Subcutaneous abdominal adipose tissue (tissue), 5 donors: ENCODE data around the gene PXMP4.
"Not testable (repeated sequence)": the region's sequence is repeated elsewhere in the genome, so short reads cannot be mapped to it uniquely, and the experiment has no call there.

Source experiments
- H3K27ac ChIP-seq: one replicate; pipeline ENCODE4 v1.7.0; 2013; ENCODE audit warnings: low read depth, mild to moderate bottlenecking, inconsistent platforms, low read length, moderate library complexity
- H3K27me3 ChIP-seq, 5 donors: one replicate each; pipeline ENCODE4 v1.7.0; 2013; ENCODE audit warnings: low read length in 5 of 5, inconsistent platforms in 1 of 5; ENCODE audit not compliant: control insufficient read depth in 5 of 5, insufficient read depth in 4 of 5
- H3K36me3 ChIP-seq, 5 donors: one replicate each; pipeline ENCODE4 v1.7.0; 2013; ENCODE audit warnings: low read length in 5 of 5; ENCODE audit not compliant: control insufficient read depth in 5 of 5, insufficient read depth in 5 of 5
- H3K4me1 ChIP-seq, 5 donors: one replicate each; pipeline ENCODE4 v1.7.0; 2013; ENCODE audit warnings: low read length in 5 of 5, mild to moderate bottlenecking in 3 of 5, moderate library complexity in 1 of 5; ENCODE audit not compliant: control insufficient read depth in 5 of 5, insufficient read depth in 5 of 5
- H3K4me3 ChIP-seq, 5 donors: one replicate each; pipeline ENCODE4 v1.7.0; 2013; ENCODE audit warnings: low read length in 5 of 5, low read depth in 1 of 5
- H3K9ac ChIP-seq, 5 donors: one replicate each; pipeline ENCODE4 v1.7.0; 2013; ENCODE audit warnings: low read length in 5 of 5, mild to moderate bottlenecking in 4 of 5, moderate library complexity in 3 of 5
- H3K9me3 ChIP-seq, 5 donors: one replicate each; pipeline ENCODE4 v1.7.0; 2013; ENCODE audit warnings: low read length in 5 of 5; ENCODE audit not compliant: control insufficient read depth in 5 of 5
- donor health status: healthy.
- donor health status: healthy.
- donor health status: healthy.
- donor health status: healthy.
- donor health status: healthy.

PXMP4 gene, protein sequence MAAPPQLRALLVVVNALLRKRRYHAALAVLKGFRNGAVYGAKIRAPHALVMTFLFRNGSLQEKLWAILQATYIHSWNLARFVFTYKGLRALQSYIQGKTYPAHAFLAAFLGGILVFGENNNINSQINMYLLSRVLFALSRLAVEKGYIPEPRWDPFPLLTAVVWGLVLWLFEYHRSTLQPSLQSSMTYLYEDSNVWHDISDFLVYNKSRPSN

DNA sequence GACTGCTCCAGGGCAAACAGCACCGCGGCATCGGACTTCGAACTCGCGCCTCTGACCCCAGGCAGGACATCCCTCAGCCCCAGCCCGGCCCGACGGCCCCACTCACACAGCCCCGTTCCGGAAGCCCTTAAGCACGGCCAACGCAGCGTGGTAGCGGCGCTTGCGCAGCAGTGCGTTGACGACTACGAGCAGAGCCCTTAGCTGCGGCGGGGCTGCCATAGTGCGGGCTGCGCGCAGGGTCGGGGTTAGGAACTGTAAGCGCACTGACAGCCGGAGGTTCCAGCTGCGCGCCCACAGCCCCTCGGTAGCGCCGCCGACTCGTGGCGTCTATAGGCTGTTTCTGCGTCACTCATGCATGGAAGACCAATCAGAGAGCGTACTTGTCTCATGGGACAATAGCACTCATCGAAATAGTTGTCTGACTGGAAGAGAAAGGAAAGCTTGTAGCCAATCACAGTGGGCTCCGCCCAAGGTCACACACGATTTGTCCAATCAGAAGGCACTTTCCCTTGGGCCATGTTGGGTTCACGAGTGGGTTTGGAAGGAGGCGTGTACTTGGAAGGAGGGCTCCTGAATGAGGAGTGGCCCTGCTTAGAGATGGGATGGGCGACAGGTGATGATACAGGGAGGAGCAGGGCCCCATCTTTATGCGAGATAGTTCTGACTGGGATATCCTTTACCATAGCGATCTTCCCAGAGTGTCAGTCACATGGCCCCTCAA, at the start of gene PXMP4:
Gene PXMP4, minus strand, starts transcription at position 322 of the 721 bp plus-strand sequence. Its CDS starts 103 bp downstream, at position 219.
- H3K27ac ChIP-seq = peak within 1 kb of the TSS; percentile 54
- no peaks in the 10 kb centered on the region for H3K9me3 ChIP-seq
- H3K27me3 ChIP-seq = no peaks in the 10 kb centered on the region
- H3K4me3 ChIP-seq = peak within 1 kb of the TSS; percentile 87 to 94 (median 90)
- peak within 1 kb of the TSS; percentile 35 to 89 (median 64) for H3K9ac ChIP-seq
- H3K36me3 ChIP-seq = peaks cover 0 to 2% (median 0%) of the 10 kb centered on the region in 5 donors
- H3K4me1 ChIP-seq = peaks cover 6 to 17% (median 13%) of the 10 kb centered on the region in 5 donors

DNA sequence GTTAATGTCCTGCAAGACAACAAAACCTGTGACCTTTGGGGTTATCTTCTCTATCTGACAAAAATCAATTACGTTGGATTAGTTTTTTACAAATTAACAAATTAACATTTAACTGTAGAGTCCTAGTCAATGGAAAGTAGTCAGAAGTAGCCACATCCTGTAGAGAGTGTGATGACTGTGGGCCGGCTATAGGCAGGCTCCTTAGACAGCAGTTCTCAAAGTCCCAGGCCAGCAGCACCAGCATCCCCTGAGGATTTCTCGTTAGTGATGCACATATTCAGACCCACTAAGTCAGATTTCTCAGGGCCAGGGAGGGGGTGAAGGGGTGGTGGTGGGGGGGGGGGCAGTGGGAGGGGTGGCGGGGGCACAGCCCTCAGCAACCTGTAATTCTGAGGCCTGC, 48.9 kb upstream of the PXMP4 start:
- H3K9ac ChIP-seq = no peak overlapping the region
- H3K4me1 ChIP-seq = peaks cover 0 to 2% (median 0%) of the 10 kb centered on the region in 5 donors
- H3K9me3 ChIP-seq = no peaks in the 10 kb centered on the region
- H3K36me3 ChIP-seq = peaks cover 3 to 42% (median 21%) of the 10 kb centered on the region in 5 donors
- H3K27ac ChIP-seq = no peak overlapping the region
- no peak overlapping the region for H3K4me3 ChIP-seq
- no peaks in the 10 kb centered on the region for H3K27me3 ChIP-seq

DNA sequence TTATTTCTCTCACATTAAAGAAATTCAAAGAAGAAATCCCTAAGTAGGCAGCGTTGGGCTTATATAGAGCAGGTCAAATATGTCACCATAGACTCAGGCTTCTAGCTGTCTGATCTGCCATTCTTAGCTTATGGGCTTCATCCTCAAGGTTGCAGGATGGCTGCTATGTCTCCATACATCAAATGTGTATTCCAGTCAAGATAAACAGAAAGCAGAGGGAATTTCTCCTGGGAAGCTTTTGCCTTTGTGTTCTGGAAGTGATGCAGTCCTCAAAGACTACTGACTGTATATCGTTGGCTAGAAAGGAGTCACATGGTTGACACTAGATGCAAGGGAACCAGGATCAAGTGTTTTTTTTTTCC, 47.6 kb upstream of the PXMP4 start:
- no peaks in the 10 kb centered on the region for H3K9me3 ChIP-seq
- H3K4me3 ChIP-seq = no peak overlapping the region
- no peak overlapping the region for H3K27ac ChIP-seq
- no peak overlapping the region for H3K9ac ChIP-seq
- H3K4me1 ChIP-seq = peaks cover 0 to 2% (median 0%) of the 10 kb centered on the region in 5 donors
- H3K27me3 ChIP-seq = no peaks in the 10 kb centered on the region
- peaks cover 6 to 39% (median 18%) of the 10 kb centered on the region in 5 donors for H3K36me3 ChIP-seq

DNA sequence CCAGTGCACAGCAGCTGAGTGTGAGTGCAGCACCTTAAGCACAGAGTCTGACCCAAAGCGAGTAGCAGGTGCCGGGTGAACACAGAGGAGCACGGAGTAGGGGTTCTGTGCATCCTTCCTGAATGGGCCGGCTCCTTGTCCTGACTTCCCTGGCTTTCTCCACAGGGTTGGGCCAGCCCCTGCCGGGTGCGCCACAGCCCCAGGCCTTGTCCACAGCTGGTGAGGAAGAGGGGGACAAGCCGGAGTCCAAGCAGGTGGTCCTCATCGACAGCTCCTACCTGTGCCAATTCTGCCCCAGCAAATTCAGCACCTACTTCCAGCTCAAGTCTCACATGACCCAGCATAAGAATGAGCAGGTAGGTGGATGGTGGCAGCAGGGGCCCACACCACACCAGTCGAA, 46.6 kb upstream of the PXMP4 start:
- no peak overlapping the region for H3K9ac ChIP-seq
- no peak overlapping the region for H3K4me3 ChIP-seq
- no peaks in the 10 kb centered on the region for H3K9me3 ChIP-seq
- H3K27me3 ChIP-seq = no peaks in the 10 kb centered on the region
- no peak overlapping the region for H3K27ac ChIP-seq
- peaks cover 6 to 43% (median 20%) of the 10 kb centered on the region in 5 donors for H3K36me3 ChIP-seq
- H3K4me1 ChIP-seq = peaks cover 0 to 2% (median 0%) of the 10 kb centered on the region in 5 donors

DNA sequence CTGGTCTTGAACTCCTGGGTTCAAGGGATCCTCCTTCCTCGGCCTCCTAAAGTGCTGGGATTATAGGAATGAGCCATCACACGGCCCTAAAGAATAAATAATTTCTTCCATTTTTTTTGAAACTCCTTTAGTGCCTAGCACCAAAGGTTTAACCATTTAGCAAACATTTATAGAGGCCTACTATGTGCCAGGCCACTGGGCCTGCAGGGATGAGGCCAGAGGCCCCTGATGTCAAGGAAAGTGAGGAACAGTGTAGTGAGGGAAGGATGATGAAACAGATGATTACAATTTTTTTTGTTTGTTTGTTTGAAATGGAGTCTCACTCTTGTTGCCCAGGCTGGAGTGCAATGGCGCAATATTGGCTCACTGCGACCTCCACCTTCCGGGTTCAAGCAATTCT, 45.5 kb upstream of the PXMP4 start:
- Histone ChIP-seq H3K27ac (no peak overlapping the region), H3K9me3 (no peaks in the 10 kb centered on the region), H3K9ac (no peak overlapping the region), H3K27me3 (no peaks in the 10 kb centered on the region), H3K4me3 (no peak overlapping the region), H3K36me3 (peaks cover 6 to 45% (median 23%) of the 10 kb centered on the region in 5 donors), H3K4me1 (peaks cover 0 to 2% (median 0%) of the 10 kb centered on the region in 5 donors)

DNA sequence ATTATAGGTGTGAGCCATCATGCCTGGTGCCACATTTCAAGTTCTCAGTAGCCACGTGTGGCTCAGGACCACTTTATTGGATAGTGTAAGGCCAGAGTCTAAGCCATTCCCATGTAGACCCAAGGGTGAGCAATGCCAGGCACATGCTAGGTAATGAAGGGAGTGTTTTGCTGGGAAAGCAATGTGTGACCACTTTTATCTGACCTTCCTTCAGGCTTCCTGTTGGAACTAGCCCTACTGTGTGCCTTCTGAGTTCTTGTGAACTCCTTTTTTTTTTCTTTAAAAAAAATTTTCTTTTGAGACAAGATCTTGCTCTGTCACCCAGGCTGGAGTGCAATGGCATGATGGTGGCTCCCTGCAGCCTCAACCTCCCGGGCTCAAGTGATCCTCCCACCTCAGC, 45.0 kb upstream of the PXMP4 start:
- no peak overlapping the region for H3K27ac ChIP-seq
- H3K36me3 ChIP-seq = peaks cover 6 to 40% (median 23%) of the 10 kb centered on the region in 5 donors
- no peaks in the 10 kb centered on the region for H3K9me3 ChIP-seq
- H3K4me1 ChIP-seq = peaks cover 0 to 2% (median 0%) of the 10 kb centered on the region in 5 donors
- no peaks in the 10 kb centered on the region for H3K27me3 ChIP-seq
- no peak overlapping the region for H3K9ac ChIP-seq
- no peak overlapping the region for H3K4me3 ChIP-seq

DNA sequence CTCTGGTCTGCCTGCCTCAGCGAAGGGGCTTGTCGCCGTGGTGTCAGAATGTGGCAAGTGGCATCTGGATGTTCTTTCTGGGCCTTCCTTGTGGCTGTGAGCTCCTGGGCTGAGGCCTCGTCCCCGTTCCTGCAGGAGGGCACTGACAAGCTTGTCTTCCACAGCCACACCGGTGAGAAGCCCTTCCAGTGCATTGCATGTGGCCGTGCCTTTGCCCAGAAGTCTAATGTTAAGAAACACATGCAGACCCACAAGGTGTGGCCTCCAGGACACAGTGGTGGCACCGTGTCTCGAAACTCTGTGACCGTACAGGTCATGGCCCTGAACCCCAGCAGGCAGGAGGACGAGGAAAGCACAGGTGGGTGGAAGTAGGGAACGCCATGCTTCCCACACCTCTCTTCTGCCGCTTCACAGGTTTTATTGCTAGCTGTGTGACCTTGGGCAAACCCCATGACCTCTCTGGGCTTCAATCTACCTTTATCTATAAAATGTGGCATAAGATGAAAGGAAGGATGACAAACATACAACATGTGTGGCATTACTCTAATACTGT, 41.7 kb upstream of the PXMP4 start:
- no peak overlapping the region for H3K9ac ChIP-seq
- peaks cover 7 to 44% (median 33%) of the 10 kb centered on the region in 5 donors for H3K36me3 ChIP-seq

DNA sequence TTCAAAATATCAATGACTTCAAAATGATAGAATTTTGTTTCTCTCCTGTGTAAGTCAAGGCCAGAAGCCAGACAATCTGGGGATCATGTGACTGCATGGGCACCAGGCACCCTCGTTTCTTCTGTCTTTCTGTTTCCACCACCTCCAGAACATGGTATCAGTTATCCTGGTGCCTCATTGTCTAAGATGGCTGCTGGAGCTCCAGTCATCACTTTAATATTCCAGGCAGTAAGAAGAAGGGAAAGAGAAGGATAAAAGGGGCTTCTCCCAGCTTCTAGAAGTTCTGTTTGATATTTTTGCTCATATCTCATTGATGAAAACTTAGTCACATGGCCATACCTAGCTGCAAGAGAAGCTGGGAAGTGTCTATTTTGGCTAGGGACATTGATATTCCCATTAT, 37.3 kb upstream of the PXMP4 start:
- Histone ChIP-seq H3K36me3 (peaks cover 4 to 55% (median 49%) of the 10 kb centered on the region in 5 donors), H3K9me3 (peaks cover 0 to 13% (median 9%) of the 10 kb centered on the region in 5 donors)

More for the DNA sequence above, 41.7 kb upstream of the PXMP4 start:
- H3K27me3 ChIP-seq = no peaks in the 10 kb centered on the region
- H3K9me3 ChIP-seq = peaks cover 0 to 12% (median 9%) of the 10 kb centered on the region in 5 donors
- no peak overlapping the region for H3K27ac ChIP-seq
- H3K4me3 ChIP-seq = no peak overlapping the region
- no peaks in the 10 kb centered on the region for H3K4me1 ChIP-seq

DNA sequence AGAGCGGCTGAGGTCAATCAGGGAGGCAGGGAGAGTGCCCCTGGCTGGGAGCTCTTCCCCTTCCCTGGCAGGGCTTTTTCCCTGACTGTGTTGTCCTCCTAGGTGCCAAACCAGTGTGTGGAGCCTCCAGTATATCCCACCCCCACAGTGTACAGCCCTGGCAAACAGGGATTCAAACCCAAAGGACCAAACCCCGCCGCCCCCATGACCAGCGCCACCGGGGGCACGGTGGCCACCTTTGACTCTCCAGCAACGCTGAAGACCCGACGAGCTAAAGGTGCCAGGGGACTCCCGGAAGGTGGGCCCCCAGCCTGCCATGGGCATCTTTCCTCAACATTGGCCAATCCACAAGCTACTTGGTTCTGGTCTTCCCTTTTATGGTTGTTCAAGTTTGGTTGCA, 36.9 kb upstream of the PXMP4 start:
- H3K36me3 ChIP-seq = peaks cover 4 to 58% (median 52%) of the 10 kb centered on the region in 5 donors
- H3K27me3 ChIP-seq = no peaks in the 10 kb centered on the region
- H3K9ac ChIP-seq = no peak overlapping the region
- no peaks in the 10 kb centered on the region for H3K4me1 ChIP-seq
- H3K9me3 ChIP-seq = peaks cover 0 to 13% (median 9%) of the 10 kb centered on the region in 5 donors
- H3K27ac ChIP-seq = no peak overlapping the region
- H3K4me3 ChIP-seq = no peak overlapping the region

More for the DNA sequence above, 37.3 kb upstream of the PXMP4 start:
- H3K4me1 ChIP-seq = no peaks in the 10 kb centered on the region
- no peak overlapping the region for H3K27ac ChIP-seq
- no peak overlapping the region for H3K9ac ChIP-seq
- H3K4me3 ChIP-seq = no peak overlapping the region
- no peaks in the 10 kb centered on the region for H3K27me3 ChIP-seq

DNA sequence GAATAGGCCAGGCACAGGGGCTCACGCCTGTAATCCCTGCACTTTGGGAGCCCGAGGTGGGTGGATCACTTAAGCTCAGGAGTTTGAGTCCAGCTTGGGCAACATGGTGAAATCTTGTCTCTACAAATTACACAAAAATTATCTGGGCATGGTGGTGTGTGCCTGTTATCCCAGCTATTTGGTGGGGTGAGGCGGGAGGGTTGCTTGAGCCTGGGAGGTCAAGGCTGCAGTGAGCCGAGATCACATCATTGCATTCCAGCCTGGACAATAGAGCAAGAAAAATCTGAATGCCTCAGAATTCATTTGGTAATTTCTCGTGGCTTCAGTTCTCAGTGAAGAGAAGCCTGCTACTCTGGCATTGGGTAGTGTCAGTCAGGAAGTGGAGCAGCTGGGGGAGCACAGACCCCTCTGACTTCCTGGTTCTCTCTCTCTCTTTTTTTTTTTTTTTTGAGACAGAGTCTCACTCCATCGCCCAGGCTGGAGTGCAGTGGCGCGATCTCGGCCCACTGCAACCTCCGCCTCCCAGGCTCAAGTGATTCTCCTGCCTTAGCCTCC, 35.9 kb upstream of the PXMP4 start:
- not testable (repeated sequence) for H3K27me3 ChIP-seq, H3K9ac ChIP-seq, H3K27ac ChIP-seq, H3K4me3 ChIP-seq, H3K4me1 ChIP-seq
- peaks cover 0 to 13% (median 9%) of the 10 kb centered on the region in 5 donors for H3K9me3 ChIP-seq
- peaks cover 7 to 62% (median 48%) of the 10 kb centered on the region in 5 donors for H3K36me3 ChIP-seq
